Hepatocyte (in vitro differentiated cells): ENCODE data around the gene TPTE2. TPM values are rescaled to one million over a fixed set of nuclear protein-coding genes. Genes with fewer than 3 reads are reported as not detected.
"Not testable (repeated sequence)": the region's sequence is repeated elsewhere in the genome, so short reads cannot be mapped to it uniquely, and the experiment has no call there.

Experiments used
- DNase-seq: peaks from one replicate; pipeline ENCODE4 v3.0.0-alpha.2; 2016; ENCODE audit warnings: low spot score
- H2AFZ ChIP-seq: fragments of 200-600 bp; sonication (generic); 2 replicates; pipeline ENCODE4 v1.6.0; 2016; ENCODE audit warnings: antibody characterized with exemption, mild to moderate bottlenecking
- H3K27ac ChIP-seq: fragments of 200-600 bp; sonication (generic); 2 replicates; pipeline ENCODE4 v1.5.1; 2016; ENCODE audit warnings: mild to moderate bottlenecking
- H3K27me3 ChIP-seq: fragments of 200-600 bp; sonication (generic); 2 replicates; pipeline ENCODE4 v1.6.1; 2016
- H3K36me3 ChIP-seq: fragments of 200-600 bp; sonication (generic); replicated peaks from 2 replicates; pipeline ENCODE4 v1.5.1; 2016; ENCODE audit warnings: low read depth; ENCODE audit not compliant: insufficient read depth
- H3K4me1 ChIP-seq: fragments of 200-600 bp; sonication (generic); 2 replicates; pipeline ENCODE4 v1.5.1; 2016; ENCODE audit warnings: mild to moderate bottlenecking, moderate library complexity; ENCODE audit not compliant: insufficient read depth
- H3K4me2 ChIP-seq: fragments of 200-600 bp; sonication (generic); 2 replicates; pipeline ENCODE4 v1.6.0; 2016
- H3K4me3 ChIP-seq: fragments of 200-600 bp; sonication (generic); 2 replicates; pipeline ENCODE4 v1.5.1; 2016; ENCODE audit warnings: mild to moderate bottlenecking
- H3K79me2 ChIP-seq: fragments of 200-600 bp; sonication (generic); 2 replicates; pipeline ENCODE4 v1.6.0; 2017; ENCODE audit warnings: mild to moderate bottlenecking
- H3K9me2 ChIP-seq: fragments of 200-600 bp; sonication (generic); replicated peaks from 2 replicates; pipeline ENCODE4 v1.6.0; 2017; ENCODE audit warnings: mild to moderate bottlenecking; ENCODE audit not compliant: insufficient read depth
- H3K9me3 ChIP-seq: fragments of 200-600 bp; sonication (generic); 2 replicates; pipeline ENCODE4 v1.5.1; 2016; ENCODE audit warnings: low read depth, mild to moderate bottlenecking
- H4K20me1 ChIP-seq: fragments of 200-600 bp; sonication (generic); 2 replicates; pipeline ENCODE4 v1.6.0; 2016; ENCODE audit warnings: mild to moderate bottlenecking; ENCODE audit not compliant: insufficient read depth, poor library complexity, severe bottlenecking
- EZH2 ChIP-seq: fragments of 200-600 bp; sonication (generic); IDR thresholded peaks from 2 replicates; pipeline ENCODE4 v1.6.1; 2016; ENCODE audit warnings: antibody characterized with exemption, mild to moderate bottlenecking, borderline replicate concordance
- EZH2phosphoT487 ChIP-seq: fragments of 200-600 bp; sonication (generic); IDR thresholded peaks from one replicate; pipeline ENCODE4 v1.6.1; 2018; ENCODE audit warnings: antibody characterized with exemption, mild to moderate bottlenecking, low read depth, moderate library complexity; ENCODE audit not compliant: unreplicated experiment, severe bottlenecking
- WGBS: methylation state at CpG from one replicate; pipeline ENCODE4 v1.1.6; 2016; ENCODE audit warnings: low lambda C conversion rate; ENCODE audit errors: missing lambda C conversion rate; 5-methylcytosine and 5-hydroxymethylcytosine counted together
- polyA plus RNA-seq: library from polyadenylated mRNA; unstranded; fragments of >200 nt; fragmentation: Nextera tagmentation; extraction: Ambion mirVana; gene quantifications from 2 replicates; pipeline ENCODE4 v1.2.1, GENCODE V29; 2016
- total RNA-seq: library from RNA; depleted of rRNA; stranded (reverse); fragments of >200 nt; gene quantifications from 2 replicates; pipeline ENCODE4 v1.2.3, GENCODE V29; 2014
- TF ChIP-seq, protein P1 (sequence below): fragments of 200-600 bp; sonication (generic); IDR thresholded peaks from 2 replicates; pipeline ENCODE4 v1.5.1; 2016; ENCODE audit warnings: antibody characterized with exemption, mild to moderate bottlenecking; ENCODE audit not compliant: poor library complexity

TPTE2 gene
- total RNA-seq (not detected in 2 replicates), polyA plus RNA-seq (not detected in 2 replicates)

DNA sequence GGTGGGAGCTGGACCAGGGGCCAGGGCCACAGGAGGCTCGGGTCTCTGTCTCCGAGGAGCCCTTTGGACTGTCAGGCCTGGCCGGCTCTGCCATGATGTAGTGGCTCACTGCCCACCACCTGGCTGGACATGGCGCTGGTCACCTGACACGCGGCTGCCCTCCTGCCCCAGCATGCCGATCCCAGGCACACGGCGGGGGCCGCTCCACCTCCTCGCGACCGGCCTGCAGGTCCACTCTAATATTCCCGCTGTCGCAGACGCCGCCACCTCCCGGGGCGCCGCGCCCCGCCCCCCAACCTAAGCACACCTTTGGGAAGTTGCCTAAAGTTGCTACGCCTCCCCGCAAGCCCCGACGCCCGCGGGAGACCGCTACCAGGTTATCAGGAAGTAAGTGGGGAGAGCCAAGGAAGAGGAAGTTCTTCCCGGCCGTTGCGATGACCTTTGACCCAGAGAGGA, at the start of gene TPTE2:
Gene TPTE2, minus strand, starts transcription at position 406 of the 456 bp plus-strand sequence. CDS start 58,298 bp downstream, outside the sequence.
- H3K27ac ChIP-seq: not testable (repeated sequence)
- 95% methylated on average over 31 of the region's 32 CpGs for WGBS

DNA sequence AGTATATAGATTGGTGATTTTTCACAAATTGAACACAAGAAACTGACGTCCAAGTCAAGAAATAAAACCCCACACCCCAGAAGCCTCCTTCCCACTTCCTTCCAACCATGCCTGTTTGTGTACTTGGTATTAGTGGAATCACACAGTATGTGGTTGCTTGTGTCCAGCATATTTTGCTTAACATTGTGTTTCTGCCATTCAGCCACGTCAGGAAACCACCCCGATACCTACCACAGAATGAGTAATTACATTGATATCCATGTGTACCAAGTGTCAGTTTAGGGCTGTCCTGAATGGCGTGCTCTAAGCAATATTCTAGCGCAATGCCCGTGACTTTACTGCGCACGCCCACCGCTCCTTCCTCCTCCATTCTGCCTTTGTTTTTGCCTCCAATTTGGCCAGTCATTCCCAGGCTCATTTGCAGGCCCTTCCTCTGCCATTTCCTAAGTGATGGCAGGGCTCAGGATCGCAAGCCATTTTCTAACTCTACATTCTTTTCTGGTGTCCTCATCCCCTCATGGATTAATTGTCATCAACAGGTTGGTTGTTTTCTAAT, 46.3 kb upstream of the TPTE2 start:
- H4K20me1 ChIP-seq: no peaks in the 10 kb centered on the region
- H3K27me3 ChIP-seq: peaks cover 5% of the 10 kb centered on the region
- no peak overlapping the region for H2AFZ ChIP-seq
- H3K9me3 ChIP-seq: no peaks in the 10 kb centered on the region
- no peaks in the 10 kb centered on the region for H3K9me2 ChIP-seq
- 89% methylated on average over 10 of the region's 10 CpGs for WGBS
- no peak overlapping the region for H3K4me3 ChIP-seq
- no peak overlapping the region for H3K4me2 ChIP-seq
- no peaks in the 10 kb centered on the region for H3K79me2 ChIP-seq
- peaks cover under 1% of the 10 kb centered on the region for H3K4me1 ChIP-seq
- no peak overlapping the region for H3K27ac ChIP-seq
- H3K36me3 ChIP-seq: no peaks in the 10 kb centered on the region
- DNase-seq: no peak
- TF ChIP-seq, protein P1, sequence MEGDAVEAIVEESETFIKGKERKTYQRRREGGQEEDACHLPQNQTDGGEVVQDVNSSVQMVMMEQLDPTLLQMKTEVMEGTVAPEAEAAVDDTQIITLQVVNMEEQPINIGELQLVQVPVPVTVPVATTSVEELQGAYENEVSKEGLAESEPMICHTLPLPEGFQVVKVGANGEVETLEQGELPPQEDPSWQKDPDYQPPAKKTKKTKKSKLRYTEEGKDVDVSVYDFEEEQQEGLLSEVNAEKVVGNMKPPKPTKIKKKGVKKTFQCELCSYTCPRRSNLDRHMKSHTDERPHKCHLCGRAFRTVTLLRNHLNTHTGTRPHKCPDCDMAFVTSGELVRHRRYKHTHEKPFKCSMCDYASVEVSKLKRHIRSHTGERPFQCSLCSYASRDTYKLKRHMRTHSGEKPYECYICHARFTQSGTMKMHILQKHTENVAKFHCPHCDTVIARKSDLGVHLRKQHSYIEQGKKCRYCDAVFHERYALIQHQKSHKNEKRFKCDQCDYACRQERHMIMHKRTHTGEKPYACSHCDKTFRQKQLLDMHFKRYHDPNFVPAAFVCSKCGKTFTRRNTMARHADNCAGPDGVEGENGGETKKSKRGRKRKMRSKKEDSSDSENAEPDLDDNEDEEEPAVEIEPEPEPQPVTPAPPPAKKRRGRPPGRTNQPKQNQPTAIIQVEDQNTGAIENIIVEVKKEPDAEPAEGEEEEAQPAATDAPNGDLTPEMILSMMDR: no peak
- no peak for TF ChIP-seq EZH2phosphoT487
- no peak for TF ChIP-seq EZH2

More for the DNA sequence above, at the start of gene TPTE2:
- H4K20me1 ChIP-seq, H3K9me3 ChIP-seq, H3K4me2 ChIP-seq, H3K79me2 ChIP-seq, H3K9me2 ChIP-seq, H2AFZ ChIP-seq, H3K4me1 ChIP-seq, H3K27me3 ChIP-seq, H3K4me3 ChIP-seq, DNase-seq, H3K36me3 ChIP-seq: not testable (repeated sequence)

DNA sequence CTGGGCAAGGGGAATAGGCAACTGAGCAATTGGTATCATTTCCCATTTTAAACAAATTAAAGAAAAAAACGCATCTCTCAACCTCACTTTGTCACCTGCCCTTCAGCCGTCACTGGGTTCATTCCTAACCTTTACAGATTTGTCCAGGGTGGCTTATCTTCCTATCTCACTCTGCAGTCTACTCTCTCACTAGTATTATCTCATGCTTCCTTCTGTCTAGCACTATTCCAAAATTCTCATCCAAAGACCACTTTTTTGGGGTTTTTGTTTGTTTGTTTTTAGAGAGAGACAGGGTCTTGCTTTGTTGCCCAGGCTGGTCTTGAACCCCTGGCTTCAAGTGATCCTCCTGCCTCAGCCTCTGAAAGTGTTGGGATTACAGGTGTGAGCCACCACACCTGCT, 45.4 kb upstream of the TPTE2 start:
- no peak overlapping the region for H3K4me3 ChIP-seq
- H3K79me2 ChIP-seq: no peaks in the 10 kb centered on the region
- peaks cover 6% of the 10 kb centered on the region for H3K27me3 ChIP-seq
- no peaks in the 10 kb centered on the region for H3K36me3 ChIP-seq
- no peaks in the 10 kb centered on the region for H4K20me1 ChIP-seq
- peaks cover 3% of the 10 kb centered on the region for H3K4me1 ChIP-seq
- H3K4me2 ChIP-seq: no peak overlapping the region
- H3K9me3 ChIP-seq: no peaks in the 10 kb centered on the region
- TF ChIP-seq EZH2 (no peak), EZH2phosphoT487 (no peak)
- TF ChIP-seq, protein P1: no peak
- no peak for DNase-seq
- H3K9me2 ChIP-seq: no peaks in the 10 kb centered on the region
- WGBS: 91% methylated on average over 2 of the region's 2 CpGs
- H3K27ac ChIP-seq: no peak overlapping the region
- H2AFZ ChIP-seq: no peak overlapping the region

DNA sequence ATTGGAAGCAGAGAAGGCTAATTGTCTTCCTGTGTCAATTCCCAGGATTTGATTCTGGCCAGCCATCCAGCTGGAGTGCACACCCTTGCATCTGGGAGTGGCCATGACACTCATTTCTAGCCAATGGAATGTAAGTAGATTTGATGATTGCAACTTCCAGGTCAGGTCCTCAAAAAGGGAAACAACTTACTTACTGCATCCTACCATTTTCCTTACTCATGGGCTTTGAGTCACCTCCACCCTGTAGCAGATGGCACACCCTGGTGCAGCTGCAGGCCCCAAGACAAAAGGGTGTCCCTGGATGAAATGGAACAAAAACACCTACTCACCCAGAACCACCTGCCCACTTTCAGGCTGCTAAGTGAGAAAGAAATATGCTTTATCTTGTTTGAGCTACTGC, 44.8 kb upstream of the TPTE2 start:
- Histone ChIP-seq H4K20me1 (no peaks in the 10 kb centered on the region), H3K9me3 (no peaks in the 10 kb centered on the region), H2AFZ (no peak overlapping the region), H3K27me3 (peaks cover 6% of the 10 kb centered on the region), H3K79me2 (no peaks in the 10 kb centered on the region), H3K4me3 (no peak overlapping the region), H3K4me2 (no peak overlapping the region), H3K36me3 (no peaks in the 10 kb centered on the region), H3K4me1 (peaks cover 3% of the 10 kb centered on the region), H3K27ac (no peak overlapping the region), H3K9me2 (no peaks in the 10 kb centered on the region)
- DNase-seq: no peak
- TF ChIP-seq EZH2phosphoT487 (no peak), EZH2 (no peak)
- TF ChIP-seq, protein P1: no peak
